ENCODE measurements around the gene PLEKHA5. TPM values are rescaled to one million over a fixed set of nuclear protein-coding genes. Genes with fewer than 3 reads are reported as not detected.
"Not testable (repeated sequence)": the region's sequence is repeated elsewhere in the genome, so short reads cannot be mapped to it uniquely, and the experiment has no call there.

Gene PLEKHA5
- total RNA-seq, 4 donors from 2014 or later = 34.7 to 59.4 (median 41.7) TPM

GRCh38 chr12:19409376-19409775, 279.8 kb downstream of the PLEKHA5 start:
- TF ChIP-seq POLR2A (IDR thresholded peaks at IDR 0.05) = no peak
- no peak for TF ChIP-seq CTCF (IDR thresholded peaks at IDR 0.05)
- Histone ChIP-seq H3K36me3 (no peaks in the 10 kb centered on the region), H3K4me1 (no peaks in the 10 kb centered on the region), H3K9me3 (no peaks in the 10 kb centered on the region), H3K4me3 (no peak overlapping the region), H3K27ac (no peak overlapping the region), H3K27me3 (no peaks in the 10 kb centered on the region)
- DNase-seq = no peak

GRCh38 chr12:19410211-19410610, 280.7 kb downstream of the PLEKHA5 start:
- Histone ChIP-seq H3K27me3 (no peaks in the 10 kb centered on the region), H3K36me3 (no peaks in the 10 kb centered on the region), H3K4me1 (no peaks in the 10 kb centered on the region), H3K9me3 (no peaks in the 10 kb centered on the region), H3K27ac (no peak overlapping the region), H3K4me3 (no peak overlapping the region)
- TF ChIP-seq CTCF (IDR thresholded peaks at IDR 0.05) (no peak), POLR2A (IDR thresholded peaks at IDR 0.05) (no peak)
- no peak for DNase-seq

GRCh38 chr12:19410629-19411185, 281.2 kb downstream of the PLEKHA5 start:
- no peak overlapping the region for H3K27ac ChIP-seq
- TF ChIP-seq POLR2A (IDR thresholded peaks at IDR 0.05) = no peak
- no peak for TF ChIP-seq CTCF (IDR thresholded peaks at IDR 0.05)
- H3K4me1 ChIP-seq = no peaks in the 10 kb centered on the region
- H3K36me3 ChIP-seq = no peaks in the 10 kb centered on the region
- no peak for DNase-seq
- H3K27me3 ChIP-seq = no peaks in the 10 kb centered on the region
- no peak overlapping the region for H3K4me3 ChIP-seq
- H3K9me3 ChIP-seq = no peaks in the 10 kb centered on the region

GRCh38 chr12:19411234-19412204, 282.0 kb downstream of the PLEKHA5 start:
- no peak for TF ChIP-seq POLR2A (IDR thresholded peaks at IDR 0.05)
- no peak for TF ChIP-seq CTCF (IDR thresholded peaks at IDR 0.05)
- Histone ChIP-seq H3K9me3 (no peaks in the 10 kb centered on the region), H3K27me3 (no peaks in the 10 kb centered on the region), H3K27ac (no peak overlapping the region), H3K4me3 (no peak overlapping the region), H3K4me1 (no peaks in the 10 kb centered on the region), H3K36me3 (no peaks in the 10 kb centered on the region)
- DNase-seq = no peak

GRCh38 chr12:19412844-19413243, 283.3 kb downstream of the PLEKHA5 start:
- Histone ChIP-seq H3K27ac (no peak overlapping the region), H3K4me3 (no peak overlapping the region), H3K9me3 (no peaks in the 10 kb centered on the region), H3K4me1 (no peaks in the 10 kb centered on the region), H3K27me3 (no peaks in the 10 kb centered on the region), H3K36me3 (no peaks in the 10 kb centered on the region)
- no peak for TF ChIP-seq POLR2A (IDR thresholded peaks at IDR 0.05)
- DNase-seq = no peak

- not testable (repeated sequence) for DNase-seq, H3K27ac ChIP-seq, H3K4me1 ChIP-seq, H3K9me3 ChIP-seq, H3K27me3 ChIP-seq, H3K4me3 ChIP-seq, H3K36me3 ChIP-seq
These were observed 284.0 kb downstream of the PLEKHA5 start for GRCh38 chr12:19413582-19413981.

Measured in Peyer's patch (tissue), 4 donors.